GM18505 (cell line): ENCODE data around the gene CPXM2.

Experiments
- ATAC-seq: cut with Tn5 transposase; IDR thresholded peaks from one replicate; pipeline ENCODE4 v1.9.1; 2021; ENCODE audit not compliant: unreplicated experiment
- POLR2A ChIP-seq: IDR thresholded peaks from 4 replicates; pipeline ENCODE4 v1.6.1; 2011; ENCODE audit warnings: borderline replicate concordance; ENCODE audit not compliant: insufficient read depth, insufficient read length; ENCODE audit errors: extremely low read depth

The CPXM2 gene

DNA sequence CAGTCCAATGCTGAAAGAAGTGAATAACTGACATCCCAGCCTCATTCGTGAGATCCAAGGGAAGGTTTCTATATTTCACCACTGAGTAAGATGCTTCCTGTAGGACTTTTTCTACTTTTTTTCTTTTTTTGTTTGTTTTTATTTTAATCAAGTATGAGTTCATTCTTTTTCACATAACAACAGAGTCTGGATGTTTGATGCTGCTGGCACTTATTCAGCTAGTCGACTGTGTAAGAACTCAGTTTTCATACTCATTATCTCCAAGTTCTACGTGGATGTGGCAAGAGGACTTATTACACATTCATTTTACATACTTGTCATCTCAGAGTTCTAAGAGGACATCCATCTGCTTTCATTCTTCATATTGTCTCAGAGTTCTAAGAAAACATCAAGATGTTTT, 86.9 kb downstream of the CPXM2 start:
- TF ChIP-seq POLR2A: no peak
- no peak for ATAC-seq

DNA sequence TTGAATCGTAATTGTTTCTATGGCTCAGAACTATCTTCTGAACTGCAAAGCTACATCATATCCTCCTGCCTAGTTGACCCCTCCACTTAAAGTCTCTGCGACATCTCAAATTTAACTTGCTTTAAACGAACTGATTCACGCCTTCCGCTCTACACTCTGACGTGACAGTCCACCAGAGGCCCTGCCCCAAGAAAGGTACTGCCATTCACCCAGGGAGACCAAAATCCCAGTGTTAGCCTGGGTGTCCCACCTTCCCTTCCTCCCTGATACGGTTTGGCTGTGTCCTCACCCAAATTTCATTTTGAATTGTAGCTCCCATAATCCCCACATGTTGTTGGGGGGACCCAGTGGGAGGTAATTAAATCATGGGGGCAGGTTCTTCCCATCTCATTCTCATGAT, 90.8 kb downstream of the CPXM2 start:
- no peak for TF ChIP-seq POLR2A
- ATAC-seq: no peak

DNA sequence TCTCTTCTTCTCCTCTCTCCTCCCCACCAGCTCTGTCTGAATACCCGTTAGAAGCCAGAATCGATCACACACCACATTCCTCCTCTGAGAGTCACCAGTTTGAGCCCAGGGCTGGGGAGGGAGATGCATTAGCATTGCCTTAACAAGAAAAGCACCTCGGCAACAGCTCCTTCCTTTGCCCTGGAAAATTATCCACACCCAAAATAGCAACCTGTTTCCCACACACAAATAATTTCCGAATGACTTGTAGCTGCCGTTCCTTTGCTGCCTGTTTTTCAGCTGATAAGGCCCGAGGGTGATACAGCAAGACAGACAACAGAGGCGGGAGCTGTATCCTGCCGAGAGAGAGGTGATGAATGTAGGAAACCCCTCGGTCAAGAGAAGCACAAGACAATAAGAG, 91.3 kb downstream of the CPXM2 start:
- TF ChIP-seq POLR2A: no peak

DNA sequence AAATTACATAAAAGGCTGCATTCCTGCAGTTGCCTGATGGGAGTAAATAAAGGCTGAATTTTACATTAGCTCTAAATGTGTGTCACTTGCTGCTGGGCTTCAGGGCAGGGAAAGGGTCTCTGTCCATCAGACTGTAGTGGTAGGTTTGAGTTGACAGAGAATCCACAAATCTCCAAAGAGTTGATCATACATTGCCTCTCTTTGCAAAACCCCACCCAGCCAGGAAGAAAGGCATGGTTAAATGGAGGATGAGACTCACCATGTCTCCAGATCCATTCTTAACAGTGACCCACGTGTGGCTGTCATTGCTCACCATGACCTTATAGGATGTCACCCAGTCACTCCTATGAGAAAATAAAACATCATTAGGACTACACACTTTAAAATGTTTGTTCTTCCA, 92.8 kb downstream of the CPXM2 start:
- no peak for TF ChIP-seq POLR2A
- ATAC-seq: no peak

More for the DNA sequence above, 91.3 kb downstream of the CPXM2 start:
- no peak for ATAC-seq

DNA sequence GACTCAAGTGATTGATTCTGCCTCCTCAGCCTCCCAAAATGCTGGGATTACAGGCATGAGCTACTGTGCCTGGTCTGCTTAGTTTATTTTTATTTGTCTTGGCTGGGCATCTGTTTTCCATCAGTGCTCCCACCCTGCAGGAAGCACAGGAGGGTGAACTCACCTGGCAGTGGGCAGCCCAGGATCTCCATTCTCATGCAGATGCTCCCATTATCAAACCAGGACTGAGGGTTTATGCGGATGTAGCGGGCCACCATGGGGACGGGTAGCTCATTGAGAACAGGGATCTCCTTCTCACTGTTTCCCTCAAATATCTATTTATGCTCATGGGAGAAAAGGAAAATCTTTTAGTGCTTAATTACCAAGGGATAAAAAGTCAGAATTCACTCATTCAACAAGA, 93.8 kb downstream of the CPXM2 start:
- TF ChIP-seq POLR2A: no peak
- ATAC-seq: no peak

DNA sequence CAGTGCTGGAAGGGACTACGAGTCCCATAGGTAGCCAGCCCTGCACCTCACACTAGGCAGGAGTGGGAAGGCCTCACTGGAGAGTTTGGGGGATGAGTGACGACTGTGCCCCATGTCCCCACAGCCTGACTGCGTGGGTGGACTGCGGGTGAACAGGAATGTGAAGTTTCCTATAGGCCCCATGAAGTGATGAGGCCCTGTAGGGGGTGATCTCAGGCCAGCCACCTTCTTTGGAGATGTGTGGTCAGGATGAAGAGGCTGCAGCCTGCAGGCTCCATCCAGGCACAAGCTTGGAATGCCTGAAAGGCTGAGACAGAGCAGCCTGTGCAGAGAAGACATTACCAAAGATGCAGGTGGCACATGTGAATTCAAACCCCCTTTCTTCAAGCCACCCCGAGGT, 94.9 kb downstream of the CPXM2 start:
- TF ChIP-seq POLR2A: no peak
- ATAC-seq: no peak

DNA sequence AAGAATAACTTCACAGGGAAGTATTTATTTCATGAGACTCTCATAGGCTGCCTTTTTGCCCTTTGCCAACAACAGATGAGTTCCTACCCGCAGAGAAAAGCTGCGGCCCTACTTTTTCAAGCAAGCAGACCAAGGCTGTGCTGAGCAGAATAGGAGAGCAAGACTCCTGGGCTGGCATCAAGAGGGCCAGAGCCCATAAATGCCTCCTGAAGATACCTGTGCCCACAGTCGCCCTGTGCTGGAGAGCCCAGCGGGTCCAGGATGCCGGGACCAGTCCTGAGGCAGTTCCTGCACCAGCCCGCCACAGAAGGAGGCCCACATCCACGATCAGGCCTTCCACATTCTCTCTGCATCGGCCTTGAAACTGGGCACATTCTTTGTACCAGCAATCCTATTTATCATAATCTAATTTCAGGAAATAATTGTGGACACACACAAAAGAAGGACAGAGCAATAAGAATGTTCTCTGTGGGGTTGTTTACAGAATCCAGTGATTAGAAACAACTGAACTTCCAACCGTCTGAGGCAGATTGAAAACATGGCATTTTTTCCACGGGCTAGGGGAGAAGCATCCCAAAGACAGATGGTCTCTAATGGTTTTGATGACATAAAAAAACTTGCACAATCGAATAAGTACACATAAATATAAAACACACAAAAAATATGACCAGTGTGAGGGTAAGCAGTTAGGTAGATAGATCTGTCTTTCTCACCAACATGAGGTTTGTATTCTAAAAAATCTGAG, 95.6 kb downstream of the CPXM2 start:
- no peak for TF ChIP-seq POLR2A
- no peak for ATAC-seq

DNA sequence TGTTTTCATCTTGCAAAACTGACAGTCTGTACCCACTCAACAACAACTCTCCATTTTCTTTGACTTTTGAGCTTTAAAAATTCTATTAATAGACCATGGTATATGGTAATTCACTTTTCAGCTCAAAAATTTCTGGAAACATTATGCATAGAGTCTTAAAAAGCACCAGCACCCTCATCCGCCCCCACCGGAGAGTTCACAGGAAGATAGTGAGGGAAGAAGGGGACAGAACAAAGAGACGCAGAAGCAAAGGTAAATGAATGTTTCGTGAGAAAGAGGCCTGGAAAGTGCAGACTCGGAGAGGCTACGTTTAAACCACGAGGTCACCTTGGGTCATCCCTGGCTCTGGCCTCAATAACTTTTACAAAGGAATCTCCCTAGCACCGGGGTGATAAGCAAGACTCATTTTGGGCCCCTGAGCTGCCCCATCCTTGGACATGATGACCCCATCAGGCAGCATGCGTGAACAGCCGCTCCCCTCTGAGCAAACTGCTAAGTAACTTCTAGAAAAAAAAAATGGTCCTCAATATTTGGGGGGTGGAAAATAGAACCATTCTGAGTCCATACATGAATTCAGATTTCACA, 96.3 kb downstream of the CPXM2 start:
- TF ChIP-seq POLR2A: no peak
- ATAC-seq: no peak

DNA sequence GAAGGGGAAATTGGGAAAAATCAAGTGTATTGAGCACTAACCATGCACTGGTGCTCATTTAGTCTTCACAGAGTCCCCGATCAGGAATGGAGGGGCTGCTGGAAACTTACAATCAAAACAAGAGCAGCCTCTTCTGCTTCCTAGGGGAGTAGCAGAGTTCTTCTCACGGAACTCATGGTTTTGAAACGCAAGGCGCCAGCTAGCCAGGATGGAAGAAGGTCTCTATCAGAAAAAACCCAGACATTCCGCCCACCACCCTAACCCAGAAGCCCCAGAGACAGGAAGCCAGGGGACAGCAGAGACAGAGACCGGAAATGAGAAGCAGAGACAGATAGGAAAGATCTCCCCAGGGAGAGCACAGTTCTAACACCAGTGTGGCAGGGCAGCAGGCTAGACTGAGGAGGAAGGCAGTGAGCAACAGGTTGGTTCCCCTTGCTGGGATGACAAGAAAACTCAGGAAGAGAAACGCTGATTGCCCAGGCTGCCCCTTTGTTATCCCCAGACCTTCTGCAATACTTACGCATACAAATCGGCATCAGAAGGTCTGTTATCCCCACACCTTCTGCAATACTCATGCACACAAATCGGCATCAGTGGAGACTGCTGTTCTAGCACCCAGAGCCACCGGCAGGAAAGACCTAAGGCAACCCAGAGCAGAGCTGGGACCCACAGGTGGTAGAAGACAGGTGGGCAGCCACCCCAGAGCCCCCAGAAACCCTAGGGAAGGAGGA, 99.2 kb downstream of the CPXM2 start:
- TF ChIP-seq POLR2A: no peak
- no peak for ATAC-seq

DNA sequence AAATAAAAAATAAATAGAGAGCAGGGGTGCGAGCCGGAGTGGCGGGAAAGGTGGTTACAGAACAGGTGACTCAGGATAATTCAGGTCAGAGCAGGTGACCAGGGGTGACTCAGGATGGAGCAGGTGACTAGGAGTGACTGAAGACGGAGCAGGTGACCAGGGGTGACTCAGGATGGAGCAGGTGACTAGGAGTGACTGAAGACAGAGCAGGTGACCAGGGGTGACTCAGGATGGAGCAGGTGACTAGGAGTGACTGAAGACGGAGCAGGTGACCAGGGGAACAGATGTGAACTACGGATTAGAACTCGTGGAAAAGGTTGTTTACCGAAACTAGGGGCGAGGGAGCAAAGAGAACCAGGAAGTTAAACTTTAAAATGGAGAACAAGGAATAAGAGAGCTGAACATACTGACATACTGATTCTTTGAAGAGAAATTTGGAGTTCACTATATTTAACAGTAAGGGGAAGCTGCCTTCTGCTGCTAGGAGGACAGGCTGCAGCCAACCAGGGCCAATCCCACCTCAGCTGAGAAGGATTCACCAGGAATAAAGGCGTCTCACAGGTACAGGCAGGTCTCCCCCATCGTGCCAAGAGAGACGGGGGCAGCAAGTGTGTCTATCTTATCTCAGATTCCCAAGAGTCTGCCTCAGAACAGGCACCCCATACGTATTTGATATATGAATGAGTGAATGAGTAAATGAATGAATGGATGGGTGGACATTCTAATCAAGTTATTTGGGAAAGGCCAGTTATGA, 101.3 kb downstream of the CPXM2 start:
- TF ChIP-seq POLR2A: no peak
- ATAC-seq: no peak

DNA sequence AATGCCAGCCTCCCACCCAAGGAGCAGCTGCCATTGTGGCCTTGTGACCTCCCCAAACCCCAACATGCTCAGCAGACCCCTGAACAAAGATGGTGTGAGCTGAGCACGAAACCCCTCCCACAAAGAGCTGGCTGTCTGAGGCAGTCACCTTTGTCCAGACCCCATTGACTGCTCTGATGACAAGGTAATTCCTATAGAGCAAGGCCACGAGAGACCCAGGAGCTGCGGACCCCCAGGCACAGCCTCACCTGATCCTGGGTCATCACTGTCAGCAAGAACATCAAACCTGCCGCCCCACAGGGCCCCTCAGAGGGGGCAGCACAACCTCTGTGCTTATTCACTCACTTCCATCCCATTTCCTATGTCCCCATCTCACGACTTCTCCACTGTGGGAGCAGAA, 102.6 kb downstream of the CPXM2 start:
- no peak for ATAC-seq
- TF ChIP-seq POLR2A: no peak

DNA sequence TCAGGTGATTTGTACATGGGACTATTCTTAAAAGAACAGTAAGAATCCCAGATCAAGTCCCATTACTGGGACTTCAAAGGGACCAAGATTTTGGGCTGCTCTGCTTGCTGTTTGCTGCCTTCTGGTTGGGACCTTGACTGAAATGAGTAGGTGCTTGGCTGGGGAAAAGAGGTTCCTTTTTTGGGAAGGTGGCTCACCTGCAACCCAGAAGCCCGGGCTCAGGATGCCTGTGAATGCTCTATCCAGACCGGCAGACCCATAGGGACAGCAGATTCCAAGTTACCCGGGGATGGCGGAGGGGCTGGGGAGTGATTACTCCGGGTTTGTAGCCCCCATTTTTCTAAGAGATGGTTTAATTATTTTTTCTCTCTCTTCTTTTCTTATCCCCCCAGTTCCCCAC, 104.0 kb downstream of the CPXM2 start:
- TF ChIP-seq POLR2A: no peak
- ATAC-seq: no peak

DNA sequence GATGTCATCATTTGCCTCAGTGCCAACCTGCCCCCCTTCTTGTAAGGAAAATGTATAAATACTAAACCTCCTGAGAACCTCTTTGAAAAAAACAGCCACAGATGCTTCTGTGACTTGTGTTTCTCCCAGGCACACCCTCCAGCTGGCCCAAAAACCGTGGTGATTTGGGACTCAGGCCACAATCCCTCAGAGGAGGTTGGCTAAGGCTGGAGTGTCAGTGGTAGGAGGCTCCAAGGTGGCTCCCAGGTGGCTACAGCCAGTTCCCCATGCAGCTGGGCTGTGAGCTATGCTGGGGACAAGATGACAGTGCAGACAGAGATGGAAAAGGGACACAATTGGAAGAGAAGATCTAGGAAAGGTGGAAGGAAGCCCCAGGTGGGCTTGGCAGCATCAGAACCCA, 104.7 kb downstream of the CPXM2 start:
- ATAC-seq: no peak
- no peak for TF ChIP-seq POLR2A
